Endodermal cell (in vitro differentiated cells): ENCODE data around the gene TRHDE. TPM values are rescaled to one million over a fixed set of nuclear protein-coding genes. Genes with fewer than 3 reads are reported as not detected.

ENCODE experiments used
- DNase-seq: peaks from one replicate; pipeline ENCODE4 v3.0.0-alpha.2; 2017
- H3K27ac ChIP-seq: 2 replicates; pipeline ENCODE4 v1.5.1; 2013; ENCODE audit warnings: mild to moderate bottlenecking, low read depth, low read length, moderate library complexity
- H3K27me3 ChIP-seq: 2 replicates; pipeline ENCODE4 v1.6.1; 2013; ENCODE audit warnings: mild to moderate bottlenecking, low read length, moderate library complexity; ENCODE audit not compliant: insufficient read depth, control insufficient read depth, poor library complexity, severe bottlenecking
- H3K36me3 ChIP-seq: 2 replicates; pipeline ENCODE4 v1.7.0; 2013; ENCODE audit warnings: mild to moderate bottlenecking, low read length, moderate library complexity; ENCODE audit not compliant: control insufficient read depth, insufficient read depth
- H3K4me1 ChIP-seq: one replicate; pipeline ENCODE4 v1.7.0; 2013; ENCODE audit warnings: low read length; ENCODE audit not compliant: control insufficient read depth, insufficient read depth
- H3K4me3 ChIP-seq: 2 replicates; pipeline ENCODE4 v1.5.1; 2013; ENCODE audit warnings: mild to moderate bottlenecking, low read length, moderate library complexity
- H3K9ac ChIP-seq: 2 replicates; pipeline ENCODE4 v1.6.1; 2013; ENCODE audit warnings: mild to moderate bottlenecking, low read length, moderate library complexity; ENCODE audit not compliant: poor library complexity, severe bottlenecking; ENCODE audit errors: extremely low read depth
- H3K9me3 ChIP-seq: 2 replicates; pipeline ENCODE4 v1.6.1; 2013; ENCODE audit warnings: mild to moderate bottlenecking, low read length, moderate library complexity; ENCODE audit not compliant: control insufficient read depth
- H3K27ac Mint-ChIP-seq: 2 replicates; pipeline ENCODE4 v1.8.0; 2020; ENCODE audit warnings: mixed read lengths
- H3K27me3 Mint-ChIP-seq: 2 replicates; pipeline ENCODE4 v1.8.0; 2021; ENCODE audit warnings: mild to moderate bottlenecking, mixed read lengths; ENCODE audit not compliant: insufficient read depth
- H3K36me3 Mint-ChIP-seq: 2 replicates; pipeline ENCODE4 v1.8.0; 2020; ENCODE audit warnings: low read depth, mixed read lengths
- H3K4me1 Mint-ChIP-seq: 2 replicates; pipeline ENCODE4 v1.8.0; 2020; ENCODE audit warnings: mixed read lengths
- H3K4me3 Mint-ChIP-seq: 2 replicates; pipeline ENCODE4 v1.8.0; 2020; ENCODE audit warnings: mild to moderate bottlenecking, moderate library complexity, mixed read lengths
- H3K9me3 Mint-ChIP-seq: 2 replicates; pipeline ENCODE4 v1.8.0; 2020; ENCODE audit warnings: mild to moderate bottlenecking, mixed read lengths
- whole genome bisulfite sequencing, 2 experiments: methylation state at CpG; one replicate each; pipeline versions ENCODE4 v1.1.5 to v1.1.7; 2013; ENCODE audit warnings: missing lambda C conversion rate in 2 of 2, mixed read lengths in 1 of 2; ENCODE audit not compliant: insufficient coverage in 1 of 2, insufficient read length in 1 of 2; 5-methylcytosine and 5-hydroxymethylcytosine counted together
- total RNA-seq, 2 donors: library from RNA; stranded (reverse); fragmentation: NEBNext Ultra II Directional in 1 of 2; extraction: Animal tissue kit (Norgen Biotek cat#: 25700) in 1 of 2; gene quantifications; 2 replicates in 1 of 2; 3 replicates in 1 of 2; pipeline ENCODE4 v1.2.1, GENCODE V29; 2021
- TF ChIP-seq, protein P1 (sequence below): fragments of 200-600 bp; sonication (generic); conservative IDR thresholded peaks from 2 replicates; pipeline ENCODE4 v1.5.0; 2021; ENCODE audit warnings: antibody characterized with exemption, mild to moderate bottlenecking

TRHDE gene
- total RNA-seq, 2 donors from 2014 or later: 0.20 to 1.2 TPM

DNA sequence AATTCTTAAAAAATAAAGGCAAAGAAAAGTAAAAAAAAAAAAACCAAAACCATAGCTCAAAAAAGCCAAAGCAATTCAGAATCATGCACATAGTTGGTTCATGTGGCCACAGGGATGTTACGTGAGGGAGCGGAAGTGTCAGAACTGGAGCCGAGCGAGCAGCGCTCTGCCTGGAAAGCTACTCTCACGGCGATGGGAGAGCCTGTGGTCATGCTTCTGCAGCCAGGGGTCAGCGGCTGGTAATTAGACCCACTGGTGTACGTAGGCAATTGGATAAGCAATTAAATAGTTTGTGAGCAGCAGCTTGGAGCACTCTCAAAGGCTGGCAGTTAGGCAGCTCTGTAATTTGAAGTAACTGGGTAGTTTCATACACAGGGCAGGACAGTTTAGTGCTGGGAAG, 58.1 kb downstream of the TRHDE start:
- Histone ChIP-seq H3K9ac (no peak overlapping the region), H3K9me3 (no peaks in the 10 kb centered on the region), H3K36me3 (no peaks in the 10 kb centered on the region), H3K27ac (no peak overlapping the region), H3K27me3 (no peaks in the 10 kb centered on the region), H3K4me1 (no peaks in the 10 kb centered on the region), H3K4me3 (no peak overlapping the region)
- TF ChIP-seq, protein P1, sequence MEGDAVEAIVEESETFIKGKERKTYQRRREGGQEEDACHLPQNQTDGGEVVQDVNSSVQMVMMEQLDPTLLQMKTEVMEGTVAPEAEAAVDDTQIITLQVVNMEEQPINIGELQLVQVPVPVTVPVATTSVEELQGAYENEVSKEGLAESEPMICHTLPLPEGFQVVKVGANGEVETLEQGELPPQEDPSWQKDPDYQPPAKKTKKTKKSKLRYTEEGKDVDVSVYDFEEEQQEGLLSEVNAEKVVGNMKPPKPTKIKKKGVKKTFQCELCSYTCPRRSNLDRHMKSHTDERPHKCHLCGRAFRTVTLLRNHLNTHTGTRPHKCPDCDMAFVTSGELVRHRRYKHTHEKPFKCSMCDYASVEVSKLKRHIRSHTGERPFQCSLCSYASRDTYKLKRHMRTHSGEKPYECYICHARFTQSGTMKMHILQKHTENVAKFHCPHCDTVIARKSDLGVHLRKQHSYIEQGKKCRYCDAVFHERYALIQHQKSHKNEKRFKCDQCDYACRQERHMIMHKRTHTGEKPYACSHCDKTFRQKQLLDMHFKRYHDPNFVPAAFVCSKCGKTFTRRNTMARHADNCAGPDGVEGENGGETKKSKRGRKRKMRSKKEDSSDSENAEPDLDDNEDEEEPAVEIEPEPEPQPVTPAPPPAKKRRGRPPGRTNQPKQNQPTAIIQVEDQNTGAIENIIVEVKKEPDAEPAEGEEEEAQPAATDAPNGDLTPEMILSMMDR: peak; percentile 26
- Mint-ChIP-seq H3K9me3 (no peaks in the 10 kb centered on the region), H3K27ac (no peak overlapping the region), H3K27me3 (no peaks in the 10 kb centered on the region), H3K36me3 (no peaks in the 10 kb centered on the region), H3K4me3 (no peak overlapping the region), H3K4me1 (peaks cover 14% of the 10 kb centered on the region)
- DNase-seq: peak; percentile 73
- WGBS, 2 experiments: 81 to 91% methylated on average over 8 to 9 of the region's 9 CpGs

DNA sequence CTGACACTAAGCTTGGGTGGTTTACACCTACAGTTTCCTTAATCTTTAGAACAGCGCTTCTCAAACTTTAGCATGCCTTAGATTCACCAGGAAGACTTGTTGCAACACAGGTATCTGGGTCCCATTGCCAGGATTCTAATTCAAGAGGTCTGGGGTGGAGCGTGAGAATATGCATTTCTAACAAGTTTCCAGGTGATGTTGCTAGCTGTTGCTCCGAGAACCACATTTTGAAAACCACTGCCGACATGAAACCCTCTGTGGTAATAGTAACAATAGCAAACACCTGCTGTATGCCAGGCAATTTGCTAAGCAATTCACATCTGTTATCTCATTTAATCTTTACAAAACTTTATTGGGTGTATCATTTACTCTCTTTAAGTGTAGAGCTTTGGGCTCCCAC, 58.6 kb downstream of the TRHDE start:
- no peak for DNase-seq
- Histone ChIP-seq H3K4me3 (no peak overlapping the region), H3K27me3 (no peaks in the 10 kb centered on the region), H3K36me3 (no peaks in the 10 kb centered on the region), H3K27ac (no peak overlapping the region), H3K4me1 (no peaks in the 10 kb centered on the region), H3K9ac (no peak overlapping the region), H3K9me3 (no peaks in the 10 kb centered on the region)
- Mint-ChIP-seq H3K27me3 (no peaks in the 10 kb centered on the region), H3K36me3 (no peaks in the 10 kb centered on the region), H3K4me1 (peaks cover 14% of the 10 kb centered on the region), H3K9me3 (no peaks in the 10 kb centered on the region), H3K27ac (no peak overlapping the region), H3K4me3 (no peak overlapping the region)
- WGBS, 2 experiments: 87 to 89% methylated on average over 3 to 4 of the region's 4 CpGs
- TF ChIP-seq, protein P1: no peak

DNA sequence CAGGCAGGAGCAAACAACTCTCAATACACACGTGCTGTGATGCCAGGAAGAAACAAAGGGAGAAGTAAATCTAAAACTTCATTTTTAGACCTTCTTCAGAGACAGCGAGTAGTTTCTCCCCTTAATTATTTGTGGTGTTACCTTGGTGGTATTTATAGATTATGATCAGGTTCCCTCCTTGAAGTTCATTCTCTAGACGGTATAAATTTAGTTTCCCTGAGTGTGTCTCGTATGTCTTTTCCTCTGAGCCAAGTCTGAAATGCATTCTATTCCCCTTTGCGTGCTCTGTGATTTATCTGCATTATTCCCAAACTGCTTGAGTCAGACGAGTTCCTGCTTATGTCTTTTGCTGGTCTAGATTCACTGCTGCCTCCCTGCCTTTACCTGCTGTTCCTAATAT, 65.2 kb downstream of the TRHDE start:
- no peaks in the 10 kb centered on the region for H3K36me3 ChIP-seq
- no peaks in the 10 kb centered on the region for H3K9me3 Mint-ChIP-seq
- no peaks in the 10 kb centered on the region for H3K27me3 ChIP-seq
- no peaks in the 10 kb centered on the region for H3K4me1 ChIP-seq
- TF ChIP-seq, protein P1: no peak
- H3K4me3 Mint-ChIP-seq: no peak overlapping the region
- WGBS, 2 experiments: 78 to 85% methylated on average over 4 to 6 of the region's 6 CpGs
- H3K4me3 ChIP-seq: no peak overlapping the region
- no peak for DNase-seq
- H3K27ac ChIP-seq: no peak overlapping the region
- no peak overlapping the region for H3K27ac Mint-ChIP-seq
- H3K4me1 Mint-ChIP-seq: peaks cover 2% of the 10 kb centered on the region
- no peaks in the 10 kb centered on the region for H3K36me3 Mint-ChIP-seq
- H3K27me3 Mint-ChIP-seq: no peaks in the 10 kb centered on the region
- H3K9me3 ChIP-seq: no peaks in the 10 kb centered on the region
- no peak overlapping the region for H3K9ac ChIP-seq
